Pancreas (tissue), 10 donors: ENCODE data around the gene POLD1. TPM values are rescaled to one million over a fixed set of nuclear protein-coding genes. Genes with fewer than 3 reads are reported as not detected.
"Not testable (repeated sequence)": the region's sequence is repeated elsewhere in the genome, so short reads cannot be mapped to it uniquely, and the experiment has no call there.

Source experiments
- ATAC-seq, 4 donors: fragments of 200-7000 bp; cut with Tn5 transposase; one replicate each; pipeline versions ENCODE4 v1.8.0 to v1.9.1; 2020; ENCODE audit warnings: mild to moderate bottlenecking in 4 of 4, moderate library complexity in 4 of 4
- DNase-seq, 6 donors: peaks; one replicate each; pipeline ENCODE4 v3.0.0-alpha.2; 2020
- FAIRE-seq: peaks from 2 replicates; lab custom pipeline; 2012; peaks lifted over from hg19 to GRCh38; lab: Jason Lieb, UNC
- H3K27ac ChIP-seq, 4 donors: fragments of 200-600 bp; sonication (generic); 1 replicate in 3 of 4; 2 replicates in 1 of 4; pipeline versions ENCODE4 v1.5.0 to v1.8.0; 2020
- H3K27me3 ChIP-seq, 4 donors: fragments of 200-600 bp; one replicate each; pipeline ENCODE4 v1.8.0; 2021
- H3K36me3 ChIP-seq, 3 donors: fragments of 200-600 bp; sonication (generic) in 1 of 3; one replicate each; pipeline versions ENCODE4 v1.5.0 to v1.8.0; 2020 to 2021
- H3K4me1 ChIP-seq, 3 donors: fragments of 200-600 bp; one replicate each; pipeline ENCODE4 v1.8.0; 2021
- H3K4me3 ChIP-seq, 4 donors: fragments of 200-600 bp; sonication (generic) in 2 of 4; one replicate each; pipeline versions ENCODE4 v1.5.0 to v1.8.0; 2020 to 2021
- H3K9me3 ChIP-seq, 4 donors: fragments of 200-600 bp; one replicate each; pipeline ENCODE4 v1.8.0; 2021
- CTCF ChIP-seq, 4 donors: fragments of 200-600 bp; sonication (generic) in 3 of 4; IDR thresholded peaks; one replicate each; pipeline versions ENCODE4 v1.5.0 to v1.8.0; 2021; ENCODE audit warnings: antibody characterized with exemption in 4 of 4
- WGBS, 2 donors: extraction: QIAGEN DNeasy Blood & Tissue Kit; methylation state at CpG; one replicate each; pipeline ENCODE4 v1.1.7; 2013; 5-methylcytosine and 5-hydroxymethylcytosine counted together
- intact Hi-C, 3 donors: fragments of 100-400 bp; cut with DNase I; formaldehyde crosslinking; loops; one replicate each; pipeline versions ENCODE4 v1.11.1 to v1.14.2; 2022
- polyA plus RNA-seq, 2 donors: library from polyadenylated mRNA; stranded (reverse); fragments of 200-250 nt; gene quantifications; one replicate each; pipeline ENCODE4 v1.2.3, GENCODE V29; 2013
- total RNA-seq, 6 donors: library from RNA; stranded (reverse); fragmentation: NEBNext Ultra II Directional in 4 of 6; extraction: Animal tissue kit (Norgen Biotek cat#: 25700) in 4 of 6; gene quantifications; one replicate each; pipeline versions ENCODE4 v1.2.1 to v1.2.4, GENCODE V29; 2021 to 2023
- donor health status: healthy with polysubstance abuse.
- donor health status: DM: no; HTN: no; CAD: no; lungs with moderate emphysema.
- donor health status: DM: no; HTN: no; CAD: no.
- donor health status: control.
- donor health status: control.
- donor health status: Bipolar disorder and iron deficiency.
- donor health status: DM: yes; HTN: yes; CAD: no.
- donor health status: DM: no; HTN: no; CAD: no.
- donor health status: DM: no; HTN: no; CAD: no.
- donor health status: DM: yes; HTN: yes; CAD: no.

Gene POLD1
- 10 to 100 TPM in 4 of 6 donors, 1 to 10 TPM in 2; 9.5 to 16.7 (median 11.9) TPM for total RNA-seq
- 10 to 100 TPM; 36.1 to 45.5 TPM for polyA plus RNA-seq

- TF ChIP-seq CTCF (IDR thresholded peaks at IDR 0.05), result no peak
- no peaks in the 10 kb centered on the region for H3K9me3 ChIP-seq
- H3K4me1 ChIP-seq, result peaks cover 0 to 8% (median 0%) of the 10 kb centered on the region in 3 donors
- peak; percentile 97 to 99 (median 98) for DNase-seq
- peak; percentile 91 to 97 (median 94) for ATAC-seq
- peaks cover 0 to 34% (median 13%) of the 10 kb centered on the region in 3 donors for H3K36me3 ChIP-seq
- WGBS, 2 donors, result 0 to 1% methylated on average over 78 of the region's 78 CpGs
- peak within 1 kb of the TSS; percentile 25 to 77 (median 72) for H3K27ac ChIP-seq
- FAIRE-seq, result peak; percentile 17
- H3K27me3 ChIP-seq, result no peaks in the 10 kb centered on the region
- H3K4me3 ChIP-seq, result peak within 1 kb of the TSS; percentile 24 to 71 (median 44)
- intact Hi-C loops, result no loop called here
These were observed at the start of gene POLD1 for GRCh38 chr19:50383852-50384684. Gene POLD1, plus strand, starts transcription at chr19:50384347. Its CDS starts 14,505 bp downstream, at chr19:50398852.

- 94% methylated on average over 12 of the region's 12 CpGs for WGBS, 2 donors
- Histone ChIP-seq H3K36me3 (no peaks in the 10 kb centered on the region), H3K9me3 (no peaks in the 10 kb centered on the region), H3K27me3 (no peaks in the 10 kb centered on the region), H3K4me3 (no peak overlapping the region), H3K27ac (no peak overlapping the region), H3K4me1 (peaks cover 4 to 16% (median 7%) of the 10 kb centered on the region in 3 donors)
- intact Hi-C loops, result no loop called here
- DNase-seq (peak in 5 of 6 donors; percentile 37 to 54 (median 46)), FAIRE-seq (no peak), ATAC-seq (no peak)
- TF ChIP-seq CTCF (IDR thresholded peaks at IDR 0.05), result no peak
These were observed 49.3 kb upstream of the POLD1 start for GRCh38 chr19:50334741-50335421.

GRCh38 chr19:50337031-50337430 is 47.1 kb upstream of the POLD1 start:
- H3K36me3 ChIP-seq, ATAC-seq, FAIRE-seq, intact Hi-C loops, H3K4me3 ChIP-seq, H3K9me3 ChIP-seq, H3K4me1 ChIP-seq, H3K27me3 ChIP-seq, H3K27ac ChIP-seq: not testable (repeated sequence)
- 93 to 95% methylated on average over 5 to 6 of the region's 6 CpGs for WGBS, 2 donors
- peak in 1 of 6 donors; percentile 19 for DNase-seq

- Histone ChIP-seq H3K9me3 (no peaks in the 10 kb centered on the region), H3K4me3 (no peak overlapping the region), H3K4me1 (no peaks in the 10 kb centered on the region), H3K36me3 (no peaks in the 10 kb centered on the region), H3K27ac (no peak overlapping the region), H3K27me3 (no peaks in the 10 kb centered on the region)
- ATAC-seq (no peak), FAIRE-seq (no peak), DNase-seq (no peak)
- intact Hi-C loops, result no loop called here
- TF ChIP-seq CTCF (IDR thresholded peaks at IDR 0.05), result no peak
These were observed 43.8 kb upstream of the POLD1 start for GRCh38 chr19:50340331-50340730.

- no peak for TF ChIP-seq CTCF (IDR thresholded peaks at IDR 0.05)
- DNase-seq (no peak), FAIRE-seq (no peak), ATAC-seq (peak in 2 of 4 donors; percentile 49 to 70)
- WGBS, 2 donors, result 75 to 77% methylated on average over 3 of the region's 3 CpGs
- intact Hi-C loops, result no loop called here
- H3K9me3 ChIP-seq, result no peaks in the 10 kb centered on the region
- H3K27ac ChIP-seq, result no peak overlapping the region
- H3K4me1 ChIP-seq, result no peaks in the 10 kb centered on the region
- H3K27me3 ChIP-seq, result no peaks in the 10 kb centered on the region
- H3K36me3 ChIP-seq, result no peaks in the 10 kb centered on the region
- H3K4me3 ChIP-seq, result no peak overlapping the region
These were observed 43.0 kb upstream of the POLD1 start for GRCh38 chr19:50341091-50341564.
